KG1 (cell line): Measurements from ENCODE around the gene FAM72C.
"Not testable (repeated sequence)": the region's sequence is repeated elsewhere in the genome, so short reads cannot be mapped to it uniquely, and the experiment has no call there.

Experiments used
- DNase-seq: peaks from one replicate; lab custom pipeline; 2025; lab: John Stamatoyannopoulos, UW

Gene FAM72C

DNA sequence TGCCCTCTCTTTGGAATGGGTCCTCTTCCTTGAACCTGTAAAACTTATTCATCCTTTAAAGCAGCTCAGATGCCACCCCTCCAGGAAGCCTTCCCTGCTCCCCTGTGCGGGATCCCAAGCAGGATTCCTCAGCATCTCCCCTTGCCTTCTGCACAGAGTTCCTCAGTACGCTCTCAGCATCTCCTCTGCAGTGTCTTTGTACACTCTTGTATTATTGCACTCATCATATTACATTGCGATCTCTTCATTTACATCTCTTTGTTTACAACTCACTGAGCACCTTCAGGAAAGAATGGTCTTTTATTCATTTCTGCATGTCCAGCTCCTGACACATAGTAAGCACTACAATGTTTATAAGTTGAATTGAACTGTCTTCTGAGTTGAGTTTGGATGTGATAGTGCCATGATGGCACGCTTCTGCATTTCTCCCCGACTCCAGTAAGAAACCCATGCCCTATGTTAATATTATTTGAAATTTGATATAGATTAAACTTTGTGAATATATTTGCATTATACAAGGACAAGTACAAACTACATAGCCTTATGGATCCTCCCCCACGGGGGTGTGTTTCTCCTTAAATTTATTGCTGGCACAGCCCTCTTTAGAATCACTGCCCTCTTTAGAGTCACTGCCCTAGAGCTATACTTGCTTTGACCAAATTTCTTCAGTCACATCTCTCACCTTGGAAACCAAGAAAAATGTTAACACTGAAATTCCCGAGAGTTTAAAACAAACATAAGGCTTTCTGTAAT, 13.1 kb upstream of the FAM72C start:
- DNase-seq = not testable (repeated sequence)

DNA sequence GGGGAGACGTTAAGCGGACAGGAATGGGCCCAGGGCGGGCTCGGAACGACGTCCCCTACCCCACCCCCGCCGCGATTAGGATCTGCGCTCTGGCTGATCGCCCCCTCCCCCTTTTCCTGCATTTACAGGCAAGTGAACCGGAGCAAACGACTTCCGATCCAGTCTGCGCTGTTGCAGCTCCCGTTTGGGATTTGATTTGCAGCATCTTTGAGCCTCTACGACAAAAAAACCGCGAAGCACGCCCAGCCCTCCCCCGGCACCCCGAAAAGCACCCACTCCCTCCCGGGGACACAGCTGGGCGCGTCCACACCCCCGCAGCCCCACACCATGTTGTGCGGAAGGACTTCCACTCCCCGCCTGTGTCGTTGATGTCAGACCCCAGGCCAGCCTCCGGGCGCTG, 2.6 kb upstream of the FAM72C start:
- not testable (repeated sequence) for DNase-seq

DNA sequence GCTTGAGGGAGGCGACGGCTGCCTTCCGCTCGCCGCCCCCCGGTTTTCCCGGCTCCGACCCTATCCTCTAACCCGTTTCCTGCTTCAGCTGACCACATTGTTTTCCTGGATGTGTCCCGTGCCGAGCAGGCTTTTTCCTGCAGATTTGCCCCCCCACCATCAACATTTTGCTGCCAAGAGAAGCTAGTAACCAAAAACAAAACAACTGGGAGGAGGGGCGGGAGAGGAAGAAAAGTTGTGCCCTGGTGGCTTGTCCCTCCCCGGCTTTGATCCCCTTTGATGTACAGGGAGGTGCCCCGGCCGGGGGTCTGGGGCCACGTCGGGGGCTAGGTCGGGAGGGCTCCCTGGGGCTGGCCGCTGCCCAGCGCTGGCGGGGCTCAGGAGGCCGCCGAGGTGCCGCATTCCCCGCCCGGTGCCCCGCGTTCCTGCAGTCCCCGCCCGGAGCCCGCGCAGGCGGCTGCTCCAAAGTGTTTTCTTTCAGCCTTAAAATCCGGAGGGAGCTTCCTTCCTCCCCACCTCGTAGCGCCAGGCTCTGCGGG, 2.2 kb upstream of the FAM72C start:
- not testable (repeated sequence) for DNase-seq

DNA sequence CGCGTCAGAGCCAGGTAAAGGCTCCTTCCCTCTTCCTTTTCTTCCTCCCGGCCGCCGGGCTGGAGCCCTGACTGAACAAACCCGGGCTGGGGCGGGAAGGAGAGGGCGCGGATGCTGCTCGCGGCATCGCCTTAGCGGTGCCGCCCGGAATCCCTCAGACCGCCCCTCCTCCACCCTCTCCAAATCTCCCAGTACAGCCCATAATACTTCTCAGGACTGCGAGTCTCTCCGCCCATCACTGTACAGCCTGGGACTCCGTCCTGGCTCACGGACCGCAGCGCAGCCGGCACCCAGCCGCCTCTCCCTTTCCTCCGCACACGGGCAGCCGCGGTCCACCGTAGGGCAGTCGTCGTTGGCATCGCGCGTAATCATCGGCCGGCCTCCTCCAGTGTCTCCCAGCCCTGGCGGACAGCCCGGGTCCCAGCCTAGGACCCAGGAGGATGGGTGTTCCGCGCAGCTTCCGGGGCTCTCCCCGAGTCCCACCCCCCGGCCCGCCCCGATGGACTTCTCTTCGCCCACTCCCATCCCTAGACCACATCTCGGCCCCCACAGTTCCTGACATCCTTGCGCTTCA, 1.1 kb upstream of the FAM72C start:
- DNase-seq = not testable (repeated sequence)

DNA sequence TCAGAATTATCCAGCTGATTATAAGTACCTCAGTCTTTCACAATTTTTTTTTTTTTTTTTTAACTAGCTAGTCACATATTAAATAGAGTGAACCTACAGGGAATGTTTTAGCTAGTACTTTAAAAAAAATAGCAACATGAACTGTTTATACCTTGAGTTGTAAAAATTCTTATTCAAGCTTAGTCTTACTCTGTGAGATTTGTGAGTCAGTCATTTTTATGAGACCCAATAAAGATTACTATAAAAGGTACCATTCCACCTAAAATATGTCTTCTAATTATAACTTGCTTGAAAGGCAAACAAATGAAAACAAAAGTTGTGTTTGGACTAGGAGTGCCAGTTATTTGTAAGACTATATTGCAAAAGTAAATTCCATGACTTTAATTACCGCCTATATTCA, 5.9 kb downstream of the FAM72C start:
- DNase-seq = not testable (repeated sequence)

DNA sequence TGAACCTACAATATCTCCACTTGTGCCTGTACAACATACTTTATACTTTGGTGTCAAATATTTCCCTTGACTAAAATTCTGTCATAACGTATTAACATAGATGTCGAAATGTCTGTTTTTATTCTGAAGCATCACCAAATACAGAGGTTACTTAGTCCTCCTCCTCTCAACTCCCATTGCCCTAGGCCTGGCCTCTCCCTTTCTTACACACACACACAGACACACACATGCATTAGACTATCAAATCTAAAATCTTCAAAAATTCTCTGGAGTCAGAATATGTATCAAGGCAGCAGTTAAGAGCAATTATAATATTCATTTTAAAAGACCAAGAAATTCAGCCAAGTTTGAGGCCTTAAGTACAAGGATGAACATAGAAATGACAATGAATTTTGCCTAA, 7.5 kb downstream of the FAM72C start:
- DNase-seq = not testable (repeated sequence)

DNA sequence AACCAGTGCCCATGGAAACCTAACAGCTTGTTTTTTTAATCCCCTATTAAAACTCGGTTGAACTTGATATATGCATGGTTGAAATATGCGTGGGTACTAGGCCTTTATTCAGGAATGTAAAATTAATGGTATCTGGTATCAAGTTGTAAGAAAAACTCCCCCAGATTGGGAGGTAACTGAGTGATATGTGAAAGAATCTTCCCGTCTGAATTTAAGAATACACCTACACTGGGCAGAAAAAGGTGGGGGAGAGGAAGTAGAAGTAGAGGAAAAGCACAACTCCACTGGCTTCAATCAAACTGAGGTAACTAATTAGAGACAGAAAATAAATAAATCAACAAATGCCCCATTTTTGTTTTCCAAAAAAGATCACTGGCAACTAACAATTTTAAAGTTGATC, 15.9 kb downstream of the FAM72C start:
- DNase-seq = not testable (repeated sequence)

DNA sequence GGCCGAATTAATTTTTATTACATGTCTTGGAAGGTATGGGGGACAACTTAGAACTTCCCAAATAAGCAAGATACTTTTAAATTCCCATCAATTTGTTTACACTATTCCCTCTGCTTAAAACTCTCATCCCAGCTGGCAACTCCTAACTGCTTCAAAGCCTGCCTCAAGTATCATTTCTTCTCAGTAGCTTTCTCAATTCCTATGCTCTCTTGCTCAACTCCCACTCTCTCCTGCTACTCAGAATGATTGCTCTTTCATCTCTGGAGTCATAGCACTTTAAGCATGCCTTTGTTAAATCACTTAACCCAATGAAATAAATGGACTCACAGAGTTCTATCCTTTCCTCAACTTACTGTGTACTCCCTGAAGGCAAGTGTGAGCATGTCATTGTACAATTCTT, 18.9 kb downstream of the FAM72C start:
- not testable (repeated sequence) for DNase-seq

DNA sequence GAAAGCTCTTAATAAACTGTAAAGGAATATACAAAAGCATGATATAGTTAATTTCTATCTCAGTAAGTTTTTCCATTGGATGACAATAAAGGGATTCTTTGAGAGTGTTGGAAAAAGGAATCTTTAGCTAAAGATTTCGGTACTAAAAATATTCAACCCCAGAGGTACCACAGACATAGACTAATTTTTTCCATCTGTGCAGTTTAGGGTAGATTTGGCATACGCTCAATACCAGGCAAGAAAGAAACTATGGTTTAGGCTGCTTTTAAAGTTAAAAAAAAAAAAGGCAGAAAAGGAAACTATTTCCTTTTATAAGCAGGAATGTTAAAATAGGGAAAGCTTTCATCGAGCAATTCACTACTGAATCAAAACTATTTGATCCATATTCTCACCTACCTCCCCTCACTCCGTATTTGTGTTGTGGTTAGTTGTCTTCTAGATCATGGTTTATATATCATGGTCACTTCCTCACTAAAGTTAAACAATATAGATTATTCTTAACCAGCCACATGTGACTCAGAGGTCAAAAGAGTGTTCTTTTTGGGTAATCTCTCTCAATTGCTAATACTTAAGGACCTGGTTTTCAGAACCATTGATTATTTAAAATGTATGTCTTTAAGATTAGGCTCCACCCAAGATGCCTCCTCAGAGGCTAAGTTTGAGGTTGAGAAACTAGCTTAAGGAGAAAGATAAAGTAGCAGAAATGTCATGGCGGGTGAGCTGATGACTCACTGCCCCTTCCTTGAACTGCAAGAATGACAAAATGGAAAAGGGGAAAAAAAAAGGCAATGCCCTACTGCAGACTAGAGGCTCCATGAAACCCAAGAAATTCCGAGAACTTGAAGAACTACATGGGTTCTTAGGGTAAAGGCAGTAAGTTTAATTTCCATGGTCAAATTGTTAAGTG, 20.0 kb downstream of the FAM72C start:
- not testable (repeated sequence) for DNase-seq

DNA sequence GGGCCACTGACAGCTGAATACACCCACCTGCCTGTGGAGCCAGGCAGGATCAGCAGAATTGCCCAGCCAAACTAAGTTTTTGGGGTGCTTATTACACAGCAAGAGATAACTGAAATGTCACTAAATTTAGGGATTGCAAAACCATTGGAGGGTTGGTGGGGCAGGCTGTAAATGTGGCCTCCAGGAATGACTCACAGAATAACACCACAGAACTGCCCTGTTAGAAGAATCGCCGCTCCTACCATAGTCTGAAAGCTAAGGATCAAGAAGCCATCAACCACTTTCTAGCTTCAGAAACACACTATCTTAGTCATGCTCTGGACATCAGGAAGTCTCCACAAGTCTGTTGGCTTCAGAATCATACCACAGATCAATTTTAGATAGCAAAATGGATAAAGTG, 24.0 kb downstream of the FAM72C start:
- DNase-seq = not testable (repeated sequence)

DNA sequence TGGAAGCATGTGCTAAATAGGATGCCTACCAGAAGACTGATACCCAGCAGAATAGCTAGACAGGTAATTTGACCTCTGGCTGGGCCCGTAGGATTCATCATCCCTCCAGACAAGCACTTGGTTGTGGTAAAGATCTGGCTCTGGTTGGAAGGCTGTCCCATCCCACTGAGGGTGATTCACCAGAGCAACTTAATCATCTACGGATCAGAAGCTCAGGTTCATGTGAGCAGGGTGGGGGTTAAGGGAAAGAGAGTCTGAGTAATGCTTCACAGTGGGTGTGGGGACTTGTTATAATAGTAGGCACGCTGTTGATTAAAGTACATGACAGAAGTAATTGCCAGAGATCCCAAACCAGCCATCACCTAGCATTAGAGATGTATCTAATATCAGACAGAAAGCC, 26.5 kb downstream of the FAM72C start:
- not testable (repeated sequence) for DNase-seq

DNA sequence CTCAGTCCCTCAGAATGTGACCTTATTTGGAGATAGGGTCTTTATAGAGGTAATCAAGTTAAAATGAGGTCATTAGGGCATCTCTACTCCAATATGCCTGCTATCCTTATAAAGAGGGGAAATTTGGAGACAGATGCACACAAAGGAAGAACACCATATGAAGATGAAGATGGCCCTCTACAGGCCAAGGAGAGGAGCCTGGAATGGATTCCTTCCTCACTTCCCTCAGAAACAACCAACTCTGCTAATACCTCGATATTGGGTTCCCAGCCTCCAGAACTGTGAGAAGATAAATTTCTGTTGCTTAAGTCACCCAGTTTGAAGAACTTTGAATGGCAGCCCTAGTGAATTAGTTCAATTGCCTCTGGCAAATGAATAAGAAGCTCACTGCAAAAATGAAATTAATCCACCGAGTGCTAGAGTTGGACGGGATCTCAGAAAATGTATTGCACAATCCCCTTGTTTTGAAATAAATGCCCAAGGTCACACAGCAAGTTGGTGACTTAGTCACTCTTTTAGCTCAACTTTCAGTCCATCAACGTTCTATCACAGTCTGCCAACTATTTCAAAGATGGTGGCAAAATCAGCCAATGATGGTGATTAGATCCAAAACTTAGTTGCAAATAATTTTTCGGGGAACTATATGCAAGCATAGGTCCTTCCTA, 27.1 kb downstream of the FAM72C start:
- DNase-seq = not testable (repeated sequence)

DNA sequence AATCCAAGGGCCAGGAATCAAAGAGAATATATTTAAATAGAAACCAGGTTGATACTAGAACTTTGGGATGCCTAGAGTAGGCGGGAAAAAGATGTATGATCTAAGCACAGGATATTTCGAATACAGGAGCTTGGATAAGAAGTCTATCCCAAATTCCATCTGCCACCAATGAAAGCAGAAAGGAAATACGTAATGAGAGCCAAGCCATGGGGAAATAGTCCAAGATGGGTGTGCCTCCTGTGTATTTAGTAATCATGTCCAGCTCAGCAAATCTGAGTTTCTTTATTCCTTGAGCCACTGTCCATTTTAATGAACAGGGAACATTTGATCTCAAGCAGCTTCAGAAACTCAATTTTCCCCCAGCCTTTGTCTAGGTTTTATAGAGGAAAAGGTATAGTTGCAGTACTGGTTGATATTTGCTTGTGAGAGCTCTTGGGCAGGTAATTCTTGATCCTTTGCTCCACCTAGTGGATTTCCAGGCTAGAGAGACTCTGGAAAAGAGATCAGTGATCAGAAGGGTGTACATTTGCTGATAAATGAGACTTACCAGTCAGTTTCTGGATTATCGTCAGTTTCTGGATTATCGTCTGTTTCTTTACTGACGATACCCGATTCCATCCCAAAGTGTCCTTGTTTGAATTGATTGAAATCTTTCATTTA, 28.3 kb downstream of the FAM72C start:
- not testable (repeated sequence) for DNase-seq

DNA sequence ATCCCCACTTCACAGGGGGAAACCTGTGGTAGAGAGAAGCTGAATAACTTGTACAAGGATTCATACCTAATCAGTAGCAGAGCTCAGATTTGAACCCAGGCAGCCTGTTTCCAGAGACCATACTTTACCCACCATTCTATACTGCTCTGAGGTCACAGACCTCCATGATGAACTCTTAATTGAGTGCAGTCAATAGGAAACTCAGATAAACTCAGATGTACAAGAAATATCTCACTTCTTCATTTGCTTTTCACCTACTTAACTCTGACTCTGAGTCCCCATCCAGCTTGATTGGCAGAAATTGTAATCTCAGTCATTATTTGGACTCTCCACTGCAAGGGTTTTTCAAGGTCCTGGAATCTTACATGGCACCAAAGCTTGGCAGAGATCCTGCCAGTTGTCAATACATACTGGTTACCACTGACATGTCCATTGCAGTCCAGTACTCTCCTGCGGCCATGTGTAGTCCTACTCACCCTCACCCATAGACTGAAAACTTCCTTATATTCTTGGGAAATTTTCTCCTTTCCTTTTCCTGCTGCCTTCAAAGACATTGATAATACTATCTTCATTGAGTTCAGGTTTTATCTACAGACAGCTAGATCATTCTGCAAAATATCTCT, 29.4 kb downstream of the FAM72C start:
- not testable (repeated sequence) for DNase-seq

DNA sequence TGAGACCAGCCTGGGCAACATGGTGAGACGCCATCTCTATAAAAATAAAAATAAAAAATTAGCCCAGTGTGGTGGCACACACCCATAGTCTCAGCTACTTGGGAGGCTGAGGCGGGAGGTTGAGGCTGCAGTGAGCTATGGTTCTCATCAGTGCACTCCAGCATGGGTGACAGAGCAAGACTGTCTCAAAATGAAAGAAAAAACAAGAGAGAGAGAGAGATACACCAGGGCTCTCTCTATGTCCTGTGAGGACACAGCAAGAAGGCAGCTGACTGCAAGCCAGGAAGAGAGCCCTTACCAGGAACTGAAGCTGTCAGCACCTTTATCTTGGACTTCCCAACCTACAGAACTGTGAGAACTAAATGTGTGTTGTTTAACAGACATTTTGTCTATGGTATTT, 32.1 kb downstream of the FAM72C start:
- not testable (repeated sequence) for DNase-seq

DNA sequence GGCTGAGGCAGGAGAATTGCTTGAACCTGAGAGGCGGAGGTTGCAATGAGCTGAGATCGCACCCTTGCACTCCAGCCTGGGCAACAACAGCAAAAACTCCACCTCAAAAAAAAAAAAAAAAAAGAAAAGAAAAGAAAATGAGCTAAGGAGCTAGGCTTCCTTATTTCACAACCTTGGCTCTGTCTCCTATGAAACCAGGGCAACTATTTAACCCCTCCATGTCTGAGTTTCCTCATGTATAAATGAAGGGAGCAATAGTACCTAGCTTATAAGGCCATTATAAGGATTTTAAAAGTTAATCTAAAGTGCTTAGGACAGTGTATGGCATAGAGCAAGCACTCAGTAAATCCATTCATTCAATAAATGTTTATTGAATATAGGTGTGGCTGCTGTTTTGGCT, 32.9 kb downstream of the FAM72C start:
- not testable (repeated sequence) for DNase-seq

DNA sequence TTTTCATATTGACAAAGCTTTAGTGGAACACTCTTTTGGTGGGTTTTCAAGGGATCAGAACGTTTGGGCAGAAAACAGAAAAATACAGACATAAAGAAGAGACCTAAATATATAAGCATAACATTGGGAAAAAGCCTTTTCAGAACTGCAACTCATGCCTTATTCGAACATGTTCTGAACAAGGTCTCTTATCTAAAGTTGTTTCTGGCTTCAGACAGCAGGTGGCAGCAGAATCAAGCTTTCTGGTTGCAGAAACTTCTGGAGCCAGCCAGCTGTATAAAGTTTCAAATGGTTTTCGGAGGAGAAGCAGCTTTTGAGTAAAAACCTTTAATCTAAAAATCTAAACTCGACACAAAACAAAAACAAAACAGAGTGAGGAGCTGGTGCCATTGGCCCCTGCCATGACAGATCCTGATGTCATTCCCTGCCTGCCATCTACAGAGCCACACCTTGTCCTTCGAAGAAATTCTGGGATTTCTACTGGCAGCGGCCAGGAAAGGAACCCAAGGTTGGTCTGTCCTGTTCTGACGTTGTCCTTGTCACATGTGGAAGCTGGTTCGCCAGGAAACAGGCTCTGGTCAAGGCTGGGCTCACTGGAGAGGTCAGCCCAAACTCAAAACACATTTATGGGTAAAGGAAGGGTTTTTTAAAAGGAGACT, 35.2 kb downstream of the FAM72C start:
- peak; percentile 1 for DNase-seq

DNA sequence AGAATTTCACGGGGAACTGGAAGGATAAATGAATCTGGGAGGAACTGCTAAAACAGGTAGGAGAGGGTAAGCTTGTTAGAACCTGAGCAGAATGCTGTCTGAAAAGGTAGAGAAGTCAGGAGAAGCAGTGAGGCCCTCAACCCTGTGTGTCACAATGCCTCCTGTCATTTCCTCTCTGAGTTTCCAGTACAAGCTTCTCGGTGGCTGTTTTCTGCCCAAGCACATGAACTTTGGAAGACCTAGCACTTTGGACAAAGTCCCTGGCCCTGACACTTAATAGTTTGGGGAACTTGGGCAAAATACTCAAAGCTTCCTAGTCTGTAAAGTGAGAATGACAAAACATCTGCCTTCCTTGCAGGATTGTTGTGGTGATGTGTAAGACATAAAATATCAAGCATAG, 52.7 kb downstream of the FAM72C start:
- not testable (repeated sequence) for DNase-seq

DNA sequence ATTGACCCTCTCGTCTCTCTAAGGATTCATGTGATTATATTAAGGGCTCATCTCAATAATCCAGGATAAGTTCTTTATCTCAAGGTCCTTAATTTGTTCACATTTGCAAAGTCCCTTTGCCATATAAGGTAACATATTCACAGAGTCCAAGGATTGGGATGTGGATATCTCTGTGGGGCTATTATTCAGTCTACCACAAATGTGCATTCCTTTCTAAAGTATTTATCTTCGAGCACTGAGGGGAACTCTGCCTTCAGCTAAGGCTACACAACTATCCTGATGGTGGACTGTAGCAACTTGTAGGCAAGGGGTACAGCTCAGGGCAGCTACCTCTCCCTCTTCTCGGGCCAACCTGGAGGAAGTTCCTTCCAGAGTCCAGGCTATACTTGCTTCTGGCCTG, 53.2 kb downstream of the FAM72C start:
- DNase-seq = not testable (repeated sequence)

DNA sequence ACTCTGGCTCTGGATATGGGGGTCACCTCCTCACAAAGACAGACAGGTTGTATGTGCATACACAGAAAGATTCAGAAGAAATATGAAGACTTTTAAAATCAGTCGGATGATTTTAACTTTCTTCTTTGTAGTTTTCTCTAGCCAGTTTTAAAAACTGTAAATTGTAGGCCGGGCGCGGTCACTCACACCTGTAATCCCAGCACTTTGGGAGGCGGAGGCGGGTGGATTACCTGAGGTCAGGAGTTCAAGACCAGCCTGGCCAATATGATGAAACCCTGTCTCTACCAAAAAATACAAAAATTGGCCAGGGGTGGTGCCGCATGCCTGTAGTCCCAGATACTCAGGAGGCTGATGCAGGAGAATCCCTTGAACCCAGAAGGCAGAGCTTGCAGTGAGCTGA, 58.1 kb downstream of the FAM72C start:
- not testable (repeated sequence) for DNase-seq
